IMR-90 (cell line): Measurements from ENCODE around the gene HSD17B4.

Experiments
- BHLHE40 ChIP-seq: fragments of 150-350 bp; IDR thresholded peaks from 2 replicates; pipeline ENCODE4 v1.6.1; 2016; ENCODE audit warnings: mild to moderate bottlenecking, low read depth, low read length
- CEBPB ChIP-seq: IDR thresholded peaks from 2 replicates; pipeline ENCODE4 v1.6.1; 2012; ENCODE audit warnings: low read depth, low read length, improper control_type of control experiment
- FOS ChIP-seq: fragments of 150-350 bp; IDR thresholded peaks from 2 replicates; pipeline ENCODE4 v1.6.1; 2016; ENCODE audit warnings: low read depth, low read length
- MAFK ChIP-seq: IDR thresholded peaks from 2 replicates; pipeline ENCODE4 v1.6.1; 2012; ENCODE audit warnings: low read depth, low read length, improper control_type of control experiment
- MAZ ChIP-seq: IDR thresholded peaks from 2 replicates; pipeline ENCODE4 v1.6.1; 2012; ENCODE audit warnings: low read depth, mild to moderate bottlenecking, low read length, improper control_type of control experiment, moderate library complexity, borderline replicate concordance
- MXI1 ChIP-seq: IDR thresholded peaks from 2 replicates; pipeline ENCODE4 v1.6.1; 2012; ENCODE audit warnings: low read depth, mild to moderate bottlenecking, low read length, moderate library complexity, borderline replicate concordance
- NFE2L2 ChIP-seq: fragments of 150-350 bp; IDR thresholded peaks from 2 replicates; pipeline ENCODE4 v1.6.1; 2016; ENCODE audit warnings: low read depth, mild to moderate bottlenecking, low read length
- POLR2A ChIP-seq: IDR thresholded peaks from 2 replicates; pipeline ENCODE4 v1.6.1; 2012; ENCODE audit warnings: mild to moderate bottlenecking, low read depth, low read length
- RAD21 ChIP-seq: IDR thresholded peaks from 2 replicates; pipeline ENCODE4 v1.6.1; 2012; ENCODE audit warnings: low read length, improper control_type of control experiment
- RCOR1 ChIP-seq: IDR thresholded peaks from 2 replicates; pipeline ENCODE4 v1.6.1; 2012; ENCODE audit warnings: mild to moderate bottlenecking, low read length, improper control_type of control experiment; ENCODE audit not compliant: insufficient replicate concordance
- RFX5 ChIP-seq: IDR thresholded peaks from 2 replicates; pipeline ENCODE4 v1.8.0; 2012; ENCODE audit warnings: low read depth, mild to moderate bottlenecking, low read length, moderate library complexity
- SMC3 ChIP-seq: fragments of 150-350 bp; IDR thresholded peaks from 2 replicates; pipeline ENCODE4 v1.6.1; 2016; ENCODE audit warnings: low read depth, mild to moderate bottlenecking, antibody characterized with exemption, low read length, moderate library complexity
- TF ChIP-seq, protein P1 (sequence below): conservative IDR thresholded peaks from 2 replicates; pipeline ENCODE4 v1.5.1; 2012; ENCODE audit warnings: mild to moderate bottlenecking, low read depth, low read length, improper control_type of control experiment
- TF ChIP-seq, protein P2 (sequence below): fragments of 150-350 bp; IDR thresholded peaks from 2 replicates; pipeline ENCODE4 v1.6.1; 2017; ENCODE audit warnings: mild to moderate bottlenecking, antibody characterized with exemption, low read length, low read depth

DNA sequence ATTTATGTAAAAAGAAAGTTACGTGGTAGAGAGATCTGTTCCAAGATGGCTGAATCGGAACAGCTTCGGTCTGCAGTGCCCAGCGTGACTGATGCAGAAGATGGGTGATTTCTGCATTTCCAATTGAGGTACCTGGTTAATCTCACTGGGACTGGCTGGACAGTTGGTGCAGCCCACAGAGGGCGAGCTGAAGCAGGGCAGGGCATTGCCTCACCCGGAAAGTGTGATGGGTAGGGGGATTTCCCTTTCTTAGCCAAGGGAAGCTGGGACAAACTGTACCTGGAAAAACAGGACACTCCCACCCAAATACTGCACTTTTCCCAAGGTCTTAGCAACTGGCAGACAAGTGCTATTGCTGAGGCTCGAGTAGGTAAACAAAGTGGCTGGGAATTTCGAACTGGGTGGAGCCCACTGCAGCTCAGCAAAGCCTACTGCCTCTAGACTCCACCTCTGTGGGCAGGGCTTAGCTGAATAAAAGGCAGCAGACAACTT, 13.1 kb upstream of the HSD17B4 start:
- no peak for TF ChIP-seq BHLHE40
- TF ChIP-seq, protein P1, sequence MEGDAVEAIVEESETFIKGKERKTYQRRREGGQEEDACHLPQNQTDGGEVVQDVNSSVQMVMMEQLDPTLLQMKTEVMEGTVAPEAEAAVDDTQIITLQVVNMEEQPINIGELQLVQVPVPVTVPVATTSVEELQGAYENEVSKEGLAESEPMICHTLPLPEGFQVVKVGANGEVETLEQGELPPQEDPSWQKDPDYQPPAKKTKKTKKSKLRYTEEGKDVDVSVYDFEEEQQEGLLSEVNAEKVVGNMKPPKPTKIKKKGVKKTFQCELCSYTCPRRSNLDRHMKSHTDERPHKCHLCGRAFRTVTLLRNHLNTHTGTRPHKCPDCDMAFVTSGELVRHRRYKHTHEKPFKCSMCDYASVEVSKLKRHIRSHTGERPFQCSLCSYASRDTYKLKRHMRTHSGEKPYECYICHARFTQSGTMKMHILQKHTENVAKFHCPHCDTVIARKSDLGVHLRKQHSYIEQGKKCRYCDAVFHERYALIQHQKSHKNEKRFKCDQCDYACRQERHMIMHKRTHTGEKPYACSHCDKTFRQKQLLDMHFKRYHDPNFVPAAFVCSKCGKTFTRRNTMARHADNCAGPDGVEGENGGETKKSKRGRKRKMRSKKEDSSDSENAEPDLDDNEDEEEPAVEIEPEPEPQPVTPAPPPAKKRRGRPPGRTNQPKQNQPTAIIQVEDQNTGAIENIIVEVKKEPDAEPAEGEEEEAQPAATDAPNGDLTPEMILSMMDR, result no peak
- TF ChIP-seq POLR2A, result no peak
- no peak for TF ChIP-seq CEBPB
- no peak for TF ChIP-seq RFX5
- TF ChIP-seq MXI1, result no peak
- no peak for TF ChIP-seq RCOR1
- no peak for TF ChIP-seq RAD21
- TF ChIP-seq FOS, result no peak
- no peak for TF ChIP-seq NFE2L2
- no peak for TF ChIP-seq MAFK
- TF ChIP-seq, protein P2, sequence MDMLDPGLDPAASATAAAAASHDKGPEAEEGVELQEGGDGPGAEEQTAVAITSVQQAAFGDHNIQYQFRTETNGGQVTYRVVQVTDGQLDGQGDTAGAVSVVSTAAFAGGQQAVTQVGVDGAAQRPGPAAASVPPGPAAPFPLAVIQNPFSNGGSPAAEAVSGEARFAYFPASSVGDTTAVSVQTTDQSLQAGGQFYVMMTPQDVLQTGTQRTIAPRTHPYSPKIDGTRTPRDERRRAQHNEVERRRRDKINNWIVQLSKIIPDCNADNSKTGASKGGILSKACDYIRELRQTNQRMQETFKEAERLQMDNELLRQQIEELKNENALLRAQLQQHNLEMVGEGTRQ, result no peak
- no peak for TF ChIP-seq SMC3
- no peak for TF ChIP-seq MAZ
